ENCODE results near the gene TDRD3.

GRCh38 chr13:60348097-60348496 lies 48.9 kb upstream of the TDRD3 start:
- no peak for TF ChIP-seq POLR2AphosphoS5 (IDR thresholded peaks at IDR 0.05; ENCODE audit: borderline replicate concordance, low read depth, low read length)
- no peak for TF ChIP-seq FOXP2 (optimal IDR thresholded peaks at IDR 0.05; ENCODE audit: control extremely low read depth, extremely low read length, insufficient read depth)
- no peak for TF ChIP-seq EZH2 (IDR thresholded peaks at IDR 0.05)
